GM23338 (cell line): ENCODE results near the gene MEGF10. TPM values are rescaled to one million over a fixed set of nuclear protein-coding genes. Genes with fewer than 3 reads are reported as not detected.

Experiments
- ATAC-seq: fragments of 200-7000 bp; cut with Tn5 transposase; 3 replicates; pipeline ENCODE4 v1.9.1; 2020
- DNase-seq: peaks from one replicate; pipeline ENCODE4 v3.0.0-alpha.2; 2015; ENCODE audit warnings: low spot score
- H2AFZ ChIP-seq: fragments of 200-600 bp; sonication (generic); 2 replicates; pipeline ENCODE4 v1.8.0; 2016; ENCODE audit warnings: antibody characterized with exemption, mild to moderate bottlenecking, moderate library complexity
- H3F3A ChIP-seq: fragments of 200-600 bp; sonication (generic); replicated peaks from 2 replicates; pipeline ENCODE4 v1.8.0; 2017; ENCODE audit warnings: antibody characterized with exemption, mixed run types, low read depth
- H3K27ac ChIP-seq: fragments of 200-600 bp; sonication (generic); 2 replicates; pipeline ENCODE4 v1.6.1; 2016; ENCODE audit warnings: low read depth
- H3K27me3 ChIP-seq: fragments of 200-600 bp; sonication (generic); 2 replicates; pipeline ENCODE4 v1.8.0; 2016; ENCODE audit warnings: mild to moderate bottlenecking, mixed run types, moderate library complexity; ENCODE audit not compliant: insufficient read depth
- H3K36me3 ChIP-seq: fragments of 200-600 bp; sonication (generic); 2 replicates; pipeline ENCODE4 v1.8.0; 2016; ENCODE audit warnings: mild to moderate bottlenecking; ENCODE audit not compliant: insufficient read depth
- H3K4me1 ChIP-seq: fragments of 200-600 bp; sonication (generic); 2 replicates; pipeline ENCODE4 v1.8.0; 2016; ENCODE audit warnings: mild to moderate bottlenecking, moderate library complexity; ENCODE audit not compliant: insufficient read depth
- H3K4me2 ChIP-seq: fragments of 200-600 bp; sonication (generic); 2 replicates; pipeline ENCODE4 v1.7.1; 2017; ENCODE audit warnings: mixed run types
- H3K4me3 ChIP-seq: fragments of 200-600 bp; sonication (generic); 2 replicates; pipeline ENCODE4 v1.6.1; 2016; ENCODE audit warnings: mixed run types
- H3K79me2 ChIP-seq: fragments of 200-600 bp; sonication (generic); replicated peaks from 2 replicates; pipeline ENCODE4 v1.8.0; 2017; ENCODE audit warnings: mild to moderate bottlenecking; ENCODE audit not compliant: insufficient read depth
- H3K9me2 ChIP-seq: fragments of 200-600 bp; sonication (generic); 2 replicates; pipeline ENCODE4 v1.8.0; 2017; ENCODE audit not compliant: insufficient read depth
- H4K20me1 ChIP-seq: fragments of 200-600 bp; sonication (generic); replicated peaks from 2 replicates; pipeline ENCODE4 v1.8.0; 2017; ENCODE audit warnings: mild to moderate bottlenecking; ENCODE audit not compliant: insufficient read depth
- H3K27ac Mint-ChIP-seq: 2 replicates; pipeline ENCODE4 v1.8.0; 2020; ENCODE audit warnings: inconsistent platforms, mild to moderate bottlenecking, moderate library complexity, mixed read lengths
- H3K27me3 Mint-ChIP-seq: 3 replicates; pipeline ENCODE4 v1.8.0; 2022; ENCODE audit warnings: low read depth, mild to moderate bottlenecking, moderate library complexity, mixed read lengths, inconsistent platforms; ENCODE audit not compliant: insufficient read depth, poor library complexity
- H3K36me3 Mint-ChIP-seq: 3 replicates; pipeline ENCODE4 v1.8.0; 2021; ENCODE audit warnings: low read depth, mild to moderate bottlenecking, inconsistent platforms, moderate library complexity, mixed read lengths
- H3K4me1 Mint-ChIP-seq: 3 replicates; pipeline ENCODE4 v1.8.0; 2020; ENCODE audit warnings: mild to moderate bottlenecking, inconsistent platforms, mixed read lengths
- H3K4me3 Mint-ChIP-seq: 3 replicates; pipeline ENCODE4 v1.8.0; 2021; ENCODE audit warnings: moderate library complexity, mild to moderate bottlenecking, inconsistent platforms, mixed read lengths
- H3K9me3 Mint-ChIP-seq: 3 replicates; pipeline ENCODE4 v1.8.0; 2020; ENCODE audit warnings: moderate library complexity, mild to moderate bottlenecking, inconsistent platforms, mixed read lengths
- CREB1 ChIP-seq: fragments of 250-450 bp; sonication (Bioruptor Pico); IDR thresholded peaks from 2 replicates; pipeline ENCODE4 v1.5.0; 2020; ENCODE audit warnings: low read depth, mild to moderate bottlenecking, moderate library complexity
- CTCF ChIP-seq, 2 experiments: fragments of 200-600 bp in 1 of 2; sonication (generic) in 1 of 2; conservative IDR thresholded peaks; 2 replicates each; pipeline versions ENCODE4 v1.5.1 to v1.6.1; 2016 to 2017; ENCODE audit warnings: antibody characterized with exemption in 2 of 2, low read depth in 2 of 2, mild to moderate bottlenecking in 2 of 2, moderate library complexity in 1 of 2
- EZH2 ChIP-seq: fragments of 200-600 bp; sonication (generic); IDR thresholded peaks from one replicate; pipeline ENCODE4 v1.8.0; 2017; ENCODE audit warnings: antibody characterized with exemption, mild to moderate bottlenecking, low read depth; ENCODE audit not compliant: unreplicated experiment
- EZH2phosphoT487 ChIP-seq: fragments of 200-600 bp; sonication (generic); IDR thresholded peaks from one replicate; pipeline ENCODE4 v1.8.1; 2018; ENCODE audit warnings: antibody characterized with exemption; ENCODE audit not compliant: unreplicated experiment
- JUNB ChIP-seq: IDR thresholded peaks from one replicate; pipeline ENCODE4 v1.6.1; 2016; ENCODE audit warnings: antibody characterized with exemption; ENCODE audit not compliant: unreplicated experiment
- NANOG ChIP-seq: IDR thresholded peaks from 2 replicates; pipeline ENCODE4 v1.6.1; 2016; ENCODE audit warnings: antibody characterized with exemption, borderline replicate concordance
- REST ChIP-seq: IDR thresholded peaks from one replicate; pipeline ENCODE4 v1.6.1; 2018; ENCODE audit warnings: antibody characterized with exemption; ENCODE audit not compliant: unreplicated experiment
- STAT1 ChIP-seq: IDR thresholded peaks from one replicate; pipeline ENCODE4 v1.6.1; 2016; ENCODE audit warnings: antibody characterized with exemption; ENCODE audit not compliant: unreplicated experiment
- ZNF114 ChIP-seq: fragments of 250-450 bp; sonication (Bioruptor Pico); IDR thresholded peaks from 2 replicates; pipeline ENCODE4 v1.5.0; 2020; ENCODE audit warnings: mild to moderate bottlenecking, moderate library complexity
- ZNF462 ChIP-seq: fragments of 250-450 bp; sonication (Bioruptor Pico); IDR thresholded peaks from 2 replicates; pipeline ENCODE4 v1.5.0; 2020; ENCODE audit warnings: mild to moderate bottlenecking, moderate library complexity
- polyA plus RNA-seq: library from polyadenylated mRNA; unstranded; fragments of >200 nt; fragmentation: Nextera tagmentation; extraction: Ambion mirVana; gene quantifications from 2 replicates; pipeline ENCODE4 v1.2.1, GENCODE V29; 2016
- total RNA-seq: library from RNA; depleted of rRNA; stranded (reverse); fragments of >200 nt; shearing (Covaris generic); gene quantifications from 2 replicates; pipeline ENCODE4 v1.2.3, GENCODE V29; 2014

Gene MEGF10
- total and polyA plus RNA-seq, 2 experiments from 2014 or later, result 4.5 to 28.3 TPM

GRCh38 chr5:127389601-127390000 is 99.0 kb downstream of the MEGF10 start (continued):
- no peak for TF ChIP-seq REST

GRCh38 chr5:127392762-127393161 is 102.2 kb downstream of the MEGF10 start:
- peaks cover 2% of the 10 kb centered on the region; the same call in 1 of the 3 replicates for H3K36me3 Mint-ChIP-seq
- no peaks in the 10 kb centered on the region for H3K27me3 Mint-ChIP-seq
- Histone ChIP-seq H3K79me2 (no peaks in the 10 kb centered on the region), H3K4me3 (no peak overlapping the region), H3K4me2 (no peak overlapping the region), H3K36me3 (no peaks in the 10 kb centered on the region), H3K27me3 (no peaks in the 10 kb centered on the region), H3K27ac (no peak overlapping the region), H3F3A (no peaks in the 10 kb centered on the region), H2AFZ (no peak overlapping the region), H3K9me2 (no peaks in the 10 kb centered on the region), H3K4me1 (no peaks in the 10 kb centered on the region), H4K20me1 (no peaks in the 10 kb centered on the region)
- H3K9me3 Mint-ChIP-seq, result no peaks in the 10 kb centered on the region
- no peak overlapping the region for H3K4me3 Mint-ChIP-seq
- DNase-seq (no peak), ATAC-seq (no peak)
- H3K27ac Mint-ChIP-seq, result no peak overlapping the region
- peaks cover 9% of the 10 kb centered on the region for H3K4me1 Mint-ChIP-seq
- TF ChIP-seq CREB1 (CRISPR knock-in tag) (no peak), STAT1 (no peak), EZH2phosphoT487 (no peak), NANOG (no peak), JUNB (no peak), EZH2 (no peak), ZNF462 (CRISPR knock-in tag) (no peak), ZNF114 (CRISPR knock-in tag) (no peak), CTCF (conservative IDR thresholded peaks at IDR 0.05; ENCODE audit: low read depth in 2 of 2) (no peak)
